Tibial artery (tissue), 4 donors: ENCODE measurements around the gene UBE2A.

ENCODE experiments used
- DNase-seq, 2 donors: peaks; one replicate each; pipeline ENCODE4 v3.0.0-alpha.2; 2019
- H3K27ac ChIP-seq, 2 donors: fragments of 200-600 bp; sonication (generic) in 1 of 2; 1 replicate in 1 of 2; 2 replicates in 1 of 2; pipeline ENCODE4 v1.5.1; 2018 to 2019; ENCODE audit warnings: mild to moderate bottlenecking in 1 of 2
- H3K27me3 ChIP-seq, 2 donors: fragments of 200-600 bp; sonication (generic) in 1 of 2; one replicate each; pipeline versions ENCODE4 v1.5.1 to v1.6.0; 2016 to 2019
- H3K36me3 ChIP-seq, 3 donors: fragments of 200-600 bp; sonication (generic) in 2 of 3; one replicate each; pipeline ENCODE4 v1.5.1; 2016 to 2019; ENCODE audit warnings: mild to moderate bottlenecking in 2 of 3
- H3K4me1 ChIP-seq, 4 donors: fragments of 200-600 bp; sonication (generic) in 2 of 4; 1 replicate in 3 of 4; 2 replicates in 1 of 4; pipeline ENCODE4 v1.5.1; 2016 to 2019
- H3K4me3 ChIP-seq, 2 donors: fragments of 200-600 bp; sonication (generic) in 1 of 2; 1 replicate in 1 of 2; 2 replicates in 1 of 2; pipeline ENCODE4 v1.5.1; 2018 to 2019; ENCODE audit warnings: mild to moderate bottlenecking in 2 of 2
- H3K9me3 ChIP-seq, 3 donors: fragments of 200-600 bp; sonication (generic) in 1 of 3; one replicate each; pipeline ENCODE4 v1.5.1; 2016 to 2019
- intact Hi-C: fragments of 100-400 bp; cut with DNase I; formaldehyde crosslinking; loops from one replicate; pipeline ENCODE4 v1.15.0; 2023; ENCODE audit warnings: low total_unique reads
- TF ChIP-seq, protein P1 (sequence below), 2 experiments: fragments of 200-600 bp in 1 of 2; fragments of 450-650 bp in 1 of 2; IDR thresholded peaks; one replicate each; pipeline ENCODE4 v1.5.1; 2017 to 2019; ENCODE audit warnings: antibody characterized with exemption in 2 of 2, mild to moderate bottlenecking in 1 of 2, moderate library complexity in 1 of 2

The UBE2A gene

DNA sequence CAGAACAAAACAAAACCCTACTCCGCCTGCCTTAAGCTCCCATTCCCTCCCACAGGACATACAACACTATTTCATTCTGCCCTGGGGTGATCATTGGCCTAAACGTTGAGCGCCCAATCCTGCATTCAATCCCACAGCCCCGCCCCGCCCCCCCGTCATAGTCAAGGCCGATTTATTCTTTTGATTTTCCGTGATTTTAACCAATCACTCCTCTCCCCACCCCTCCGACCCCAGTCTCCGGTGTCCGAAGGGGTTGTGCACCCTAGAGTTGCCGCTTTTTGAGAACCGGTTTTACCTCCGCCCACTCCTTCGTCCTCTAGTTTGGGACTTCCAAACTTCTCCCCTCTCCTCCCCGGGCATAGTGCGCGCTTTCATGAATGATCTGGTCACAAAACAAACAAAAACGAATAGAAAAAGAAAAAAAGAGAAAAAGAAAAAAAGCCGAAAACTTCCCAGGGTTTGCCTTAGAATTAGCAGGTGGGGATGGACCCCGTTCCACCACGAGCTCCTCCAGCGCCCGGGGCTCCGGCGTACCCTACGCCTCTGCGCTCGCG is 446 bp upstream of the UBE2A start:
- Histone ChIP-seq H3K27me3 (no peaks in the 10 kb centered on the region), H3K36me3 (no peaks in the 10 kb centered on the region), H3K9me3 (no peaks in the 10 kb centered on the region), H3K4me1 (peaks cover 0 to 14% (median 4%) of the 10 kb centered on the region in 4 donors), H3K4me3 (peak overlapping the region; percentile 81 to 84), H3K27ac (peak overlapping the region; percentile 95 to 97)
- intact Hi-C loops = loop anchor here (10.0 kb wide), 1 partner anchor 59 kb away; no protein-coding TSS in a partner anchor
- TF ChIP-seq, protein P1, sequence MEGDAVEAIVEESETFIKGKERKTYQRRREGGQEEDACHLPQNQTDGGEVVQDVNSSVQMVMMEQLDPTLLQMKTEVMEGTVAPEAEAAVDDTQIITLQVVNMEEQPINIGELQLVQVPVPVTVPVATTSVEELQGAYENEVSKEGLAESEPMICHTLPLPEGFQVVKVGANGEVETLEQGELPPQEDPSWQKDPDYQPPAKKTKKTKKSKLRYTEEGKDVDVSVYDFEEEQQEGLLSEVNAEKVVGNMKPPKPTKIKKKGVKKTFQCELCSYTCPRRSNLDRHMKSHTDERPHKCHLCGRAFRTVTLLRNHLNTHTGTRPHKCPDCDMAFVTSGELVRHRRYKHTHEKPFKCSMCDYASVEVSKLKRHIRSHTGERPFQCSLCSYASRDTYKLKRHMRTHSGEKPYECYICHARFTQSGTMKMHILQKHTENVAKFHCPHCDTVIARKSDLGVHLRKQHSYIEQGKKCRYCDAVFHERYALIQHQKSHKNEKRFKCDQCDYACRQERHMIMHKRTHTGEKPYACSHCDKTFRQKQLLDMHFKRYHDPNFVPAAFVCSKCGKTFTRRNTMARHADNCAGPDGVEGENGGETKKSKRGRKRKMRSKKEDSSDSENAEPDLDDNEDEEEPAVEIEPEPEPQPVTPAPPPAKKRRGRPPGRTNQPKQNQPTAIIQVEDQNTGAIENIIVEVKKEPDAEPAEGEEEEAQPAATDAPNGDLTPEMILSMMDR (IDR thresholded peaks at IDR 0.05) = no peak
- DNase-seq = peak; percentile 36 to 69

DNA sequence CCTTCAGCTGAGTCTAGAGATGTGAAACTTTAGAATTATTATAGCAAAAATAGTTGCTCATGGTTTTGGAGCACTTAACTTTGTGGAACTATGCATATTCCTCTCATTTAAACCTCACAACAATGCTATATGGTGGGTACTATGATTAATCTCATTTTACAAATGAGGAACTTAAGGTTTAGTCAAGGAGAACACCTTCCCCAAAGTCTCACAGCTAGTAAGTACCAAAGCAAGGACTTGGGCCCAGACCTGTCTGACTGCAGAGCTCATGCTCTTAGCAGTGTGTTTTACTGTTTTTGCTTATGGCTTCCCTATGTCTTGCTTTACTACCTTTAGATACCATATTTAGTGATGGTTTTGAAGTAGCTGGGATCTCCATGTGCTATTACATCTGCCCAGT is 5.1 kb downstream of the UBE2A start:
- intact Hi-C loops = loop anchor here (10.0 kb wide), 1 partner anchor 65 kb away; no protein-coding TSS in a partner anchor
- Histone ChIP-seq H3K4me1 (peaks cover 0 to 10% (median 2%) of the 10 kb centered on the region in 4 donors), H3K36me3 (no peaks in the 10 kb centered on the region), H3K27ac (no peak overlapping the region), H3K4me3 (no peak overlapping the region), H3K27me3 (no peaks in the 10 kb centered on the region), H3K9me3 (no peaks in the 10 kb centered on the region)
- DNase-seq = no peak
- TF ChIP-seq, protein P1 (IDR thresholded peaks at IDR 0.05) = no peak

DNA sequence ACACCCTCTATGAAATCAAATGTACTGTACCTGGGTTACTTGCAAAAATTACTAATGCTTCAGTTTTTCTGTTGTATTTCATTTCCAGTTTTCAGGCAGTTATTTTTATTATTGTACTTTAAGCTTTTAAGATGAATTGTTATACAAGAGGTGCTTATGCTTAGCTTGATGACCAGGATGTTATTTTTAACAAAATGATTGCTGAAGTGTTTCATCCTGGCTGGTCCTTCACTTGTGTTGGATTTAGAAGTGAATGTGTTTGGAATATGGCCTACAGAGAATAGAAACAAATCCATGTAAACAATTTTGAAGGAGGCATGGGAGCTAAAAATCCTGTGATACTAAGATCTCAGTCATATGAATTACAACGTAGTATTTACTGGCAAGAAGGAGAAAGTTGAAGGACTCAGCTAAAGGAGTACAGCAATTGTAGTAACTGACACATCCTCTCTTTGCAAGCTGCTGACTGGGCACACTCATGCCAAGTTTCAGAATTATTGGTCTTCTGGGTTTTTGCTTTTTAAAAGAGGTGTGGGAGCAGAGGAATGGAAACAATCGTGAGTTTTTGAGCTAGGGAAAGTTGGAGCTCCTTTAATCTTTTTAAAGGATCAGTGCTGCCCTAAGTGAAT is 9.2 kb downstream of the UBE2A start:
- H3K36me3 ChIP-seq = no peaks in the 10 kb centered on the region
- no peaks in the 10 kb centered on the region for H3K4me1 ChIP-seq
- intact Hi-C loops = no loop called here
- H3K27me3 ChIP-seq = no peaks in the 10 kb centered on the region
- no peaks in the 10 kb centered on the region for H3K9me3 ChIP-seq
- H3K4me3 ChIP-seq = no peak overlapping the region
- TF ChIP-seq, protein P1 (IDR thresholded peaks at IDR 0.05) = no peak
- H3K27ac ChIP-seq = no peak overlapping the region
- no peak for DNase-seq

DNA sequence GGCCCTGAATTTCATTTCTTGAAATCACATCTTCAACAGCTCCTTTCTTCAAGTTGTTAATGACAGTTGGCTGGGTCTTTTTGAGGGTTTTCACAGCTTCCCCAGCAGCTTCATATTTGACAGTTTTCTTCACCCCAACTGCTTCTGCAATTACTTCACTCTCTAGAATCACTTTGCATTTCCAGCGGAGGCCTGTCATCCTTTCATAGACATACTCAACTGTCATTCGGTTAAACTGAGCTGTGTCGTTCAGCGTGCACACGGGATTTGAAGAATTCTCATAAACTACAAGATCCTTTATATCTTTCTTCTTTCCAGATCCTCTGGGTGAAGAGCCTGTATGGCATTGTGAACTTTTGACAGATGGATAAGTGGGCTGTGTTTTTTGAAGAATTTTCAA is 15.4 kb downstream of the UBE2A start:
- intact Hi-C loops = no loop called here
- TF ChIP-seq, protein P1 (IDR thresholded peaks at IDR 0.05) = no peak
- Histone ChIP-seq H3K27ac (no peak overlapping the region), H3K4me3 (no peak overlapping the region), H3K9me3 (no peaks in the 10 kb centered on the region), H3K4me1 (no peaks in the 10 kb centered on the region), H3K27me3 (no peaks in the 10 kb centered on the region), H3K36me3 (peaks cover 0 to 21% (median 17%) of the 10 kb centered on the region in 3 donors)
- no peak for DNase-seq

DNA sequence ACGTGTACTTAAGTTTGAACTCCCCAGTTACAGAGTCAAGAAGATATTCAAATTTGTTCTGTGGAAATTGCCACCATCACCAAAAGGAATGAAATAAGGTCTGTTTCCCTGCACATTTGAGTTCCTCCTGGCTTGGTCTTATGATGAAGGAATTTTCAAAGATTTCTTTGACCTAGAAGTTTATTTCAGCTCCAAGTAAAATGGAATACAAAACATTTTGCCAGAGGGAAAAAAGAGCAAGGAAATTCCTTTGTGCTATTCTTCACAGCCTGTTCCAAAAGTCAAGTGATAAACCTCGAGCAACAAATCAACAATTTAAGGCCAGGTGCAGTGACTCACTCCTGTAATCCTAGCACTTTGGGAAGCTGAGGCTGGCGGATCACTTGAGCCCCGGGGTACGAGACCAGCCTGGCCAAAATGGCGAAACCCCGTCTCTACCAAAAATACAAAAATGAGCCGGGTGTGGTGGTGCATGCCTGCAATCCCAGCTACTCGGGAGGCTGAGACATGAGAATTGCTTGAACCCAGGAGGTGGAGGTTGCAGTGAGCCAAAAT is 28.4 kb downstream of the UBE2A start:
- no peak for DNase-seq
- Histone ChIP-seq H3K4me1 (peaks cover 0 to 9% (median 1%) of the 10 kb centered on the region in 4 donors), H3K9me3 (no peaks in the 10 kb centered on the region), H3K27me3 (no peaks in the 10 kb centered on the region), H3K36me3 (no peaks in the 10 kb centered on the region), H3K27ac (no peak overlapping the region), H3K4me3 (no peak overlapping the region)
- TF ChIP-seq, protein P1 (IDR thresholded peaks at IDR 0.05) = no peak
- intact Hi-C loops = no loop called here
